Neural cell (in vitro differentiated cells): ENCODE results near the gene AGRN. TPM values are rescaled to one million over a fixed set of nuclear protein-coding genes. Genes with fewer than 3 reads are reported as not detected.

Experiments
- H2AFZ ChIP-seq: fragments of 200-600, 300-800 bp; sonication (generic), shearing (Covaris generic); 2 replicates; pipeline ENCODE4 v1.6.0; 2014; ENCODE audit warnings: low read depth, mild to moderate bottlenecking, antibody characterized with exemption, low read length, moderate library complexity
- H3F3A ChIP-seq: fragments of 200-600 bp; shearing (Covaris generic); 2 replicates; pipeline ENCODE4 v1.6.1; 2016; ENCODE audit warnings: mild to moderate bottlenecking, moderate library complexity, mixed read lengths, antibody characterized with exemption, low read length; ENCODE audit not compliant: insufficient read depth, poor library complexity, severe bottlenecking
- H3K27ac ChIP-seq: fragments of 200-600, 300-800 bp; sonication (generic), shearing (Covaris generic); 2 replicates; pipeline ENCODE4 v1.5.1; 2014; ENCODE audit warnings: mild to moderate bottlenecking, low read length, moderate library complexity
- H3K27me3 ChIP-seq: fragments of 300-800, 200-600 bp; sonication (generic), shearing (Covaris generic); 2 replicates; pipeline ENCODE4 v1.6.0; 2014; ENCODE audit warnings: mild to moderate bottlenecking, low read depth, low read length, moderate library complexity; ENCODE audit not compliant: insufficient read depth
- H3K36me3 ChIP-seq: fragments of 300-800, 200-600 bp; sonication (generic), shearing (Covaris generic); 2 replicates; pipeline ENCODE4 v1.5.1; 2014; ENCODE audit warnings: mild to moderate bottlenecking, antibody characterized with exemption, low read length, moderate library complexity; ENCODE audit not compliant: insufficient read depth
- H3K4me2 ChIP-seq: fragments of 300-800, 200-600 bp; sonication (generic), shearing (Covaris generic); 2 replicates; pipeline ENCODE4 v1.6.0; 2014; ENCODE audit warnings: mild to moderate bottlenecking, low read length
- H3K4me3 ChIP-seq: fragments of 300-800, 200-600 bp; sonication (generic), shearing (Covaris generic); 2 replicates; pipeline ENCODE4 v1.5.1; 2014; ENCODE audit warnings: mild to moderate bottlenecking, low read length, moderate library complexity
- H3K79me2 ChIP-seq: fragments of 200-600 bp; shearing (Covaris generic); replicated peaks from 2 replicates; pipeline ENCODE4 v1.6.0; 2014; ENCODE audit warnings: mild to moderate bottlenecking, low read length, moderate library complexity; ENCODE audit not compliant: insufficient read depth
- H3K9ac ChIP-seq: fragments of 300-800, 200-600 bp; sonication (generic), shearing (Covaris generic); 2 replicates; pipeline ENCODE4 v1.6.1; 2016; ENCODE audit warnings: mild to moderate bottlenecking, low read length, mixed read lengths
- H3K9me2 ChIP-seq: fragments of 200-600 bp; shearing (Covaris generic); 2 replicates; pipeline ENCODE4 v1.6.1; 2016; ENCODE audit warnings: mild to moderate bottlenecking, low read length, mixed read lengths; ENCODE audit not compliant: insufficient read depth
- H3K9me3 ChIP-seq: fragments of 200-600, 300-800 bp; sonication (generic), shearing (Covaris generic); 2 replicates; pipeline ENCODE4 v1.6.1; 2016; ENCODE audit warnings: mild to moderate bottlenecking, mixed run types, low read length, moderate library complexity, mixed read lengths
- H4K20me1 ChIP-seq: fragments of 200-600 bp; shearing (Covaris generic); 2 replicates; pipeline ENCODE4 v1.6.1; 2016; ENCODE audit warnings: mild to moderate bottlenecking, mixed run types; ENCODE audit not compliant: insufficient read depth
- EP300 ChIP-seq: fragments of 450-650 bp; conservative IDR thresholded peaks from 2 replicates; pipeline ENCODE4 v1.6.1; 2014; ENCODE audit warnings: antibody characterized with exemption, mild to moderate bottlenecking, moderate library complexity; ENCODE audit not compliant: poor library complexity, severe bottlenecking
- EZH2 ChIP-seq: fragments of 200-600, 300-800 bp; shearing (Covaris generic), sonication (generic); IDR thresholded peaks from 2 replicates; pipeline ENCODE4 v1.6.1; 2014; ENCODE audit warnings: antibody characterized with exemption, low read length, borderline replicate concordance, mild to moderate bottlenecking; ENCODE audit not compliant: insufficient read depth, poor library complexity, severe bottlenecking
- MXI1 ChIP-seq: fragments of 450-650 bp; conservative IDR thresholded peaks from 2 replicates; pipeline ENCODE4 v1.6.1; 2014; ENCODE audit warnings: antibody characterized with exemption, mild to moderate bottlenecking; ENCODE audit not compliant: poor library complexity, severe bottlenecking
- TAF1 ChIP-seq: IDR thresholded peaks from 2 replicates; pipeline ENCODE4 v1.6.1; 2012; ENCODE audit warnings: low read depth
- polyA plus RNA-seq: library from polyadenylated mRNA; depleted of rRNA; stranded (reverse); fragments of >200 nt; gene quantifications from 2 replicates; pipeline ENCODE4 v1.2.3, GENCODE V29; 2014
- TF ChIP-seq, protein P1 (sequence below): IDR thresholded peaks from 2 replicates; pipeline ENCODE4 v1.6.1; 2012; ENCODE audit warnings: borderline replicate concordance
- TF ChIP-seq, protein P2 (sequence below): fragments of 450-650 bp; IDR thresholded peaks from 2 replicates; pipeline ENCODE4 v1.5.1; 2014; ENCODE audit warnings: antibody characterized with exemption, mild to moderate bottlenecking, moderate library complexity; ENCODE audit not compliant: poor library complexity, severe bottlenecking

AGRN gene
- polyA plus RNA-seq, 1 donor from 2014 or later: 104 TPM

DNA sequence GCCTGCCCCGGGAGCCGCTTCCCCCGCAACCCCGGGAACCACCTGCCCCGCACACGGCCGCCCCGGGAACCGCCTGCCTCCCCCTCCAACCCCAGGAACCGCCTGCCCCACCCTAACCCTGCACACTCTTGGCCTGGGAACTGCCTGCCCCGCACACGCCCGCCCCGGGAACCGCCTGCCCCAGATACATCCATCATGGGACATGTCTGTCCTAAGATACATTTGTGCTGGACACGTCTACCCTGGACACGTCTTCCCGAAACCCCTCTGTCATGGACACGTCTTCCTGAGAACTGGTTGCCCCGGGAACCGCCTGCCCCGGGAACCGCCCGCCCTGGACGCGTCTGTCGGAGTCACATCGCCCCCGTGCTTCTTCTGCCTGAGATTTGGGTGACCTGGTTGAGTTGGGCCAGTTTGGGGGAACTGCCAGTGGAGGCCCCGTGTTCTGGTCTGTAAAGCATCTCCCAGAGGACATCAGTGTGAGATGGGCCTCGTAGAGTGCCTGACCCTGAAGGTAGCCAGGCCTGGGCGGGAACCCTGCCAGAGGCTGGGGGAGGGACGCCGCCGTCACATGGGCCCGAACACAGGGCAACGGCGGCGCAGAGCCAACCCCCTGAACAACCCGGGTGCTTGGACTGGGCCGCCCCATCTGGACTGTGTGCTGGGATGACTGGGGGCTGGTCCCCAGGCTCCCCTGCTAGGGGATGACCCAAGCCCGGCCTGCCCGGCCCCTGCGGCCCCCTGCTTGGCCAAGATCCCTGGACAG is 41.7 kb upstream of the AGRN start:
- Histone ChIP-seq H3K27me3 (no peaks in the 10 kb centered on the region), H3K4me2 (no peak overlapping the region), H2AFZ (no peak overlapping the region), H3K9ac (no peak overlapping the region), H3K36me3 (no peaks in the 10 kb centered on the region), H3K9me3 (no peaks in the 10 kb centered on the region), H3K27ac (no peak overlapping the region), H3K79me2 (no peaks in the 10 kb centered on the region), H3K9me2 (no peaks in the 10 kb centered on the region), H3F3A (no peaks in the 10 kb centered on the region), H4K20me1 (no peaks in the 10 kb centered on the region), H3K4me3 (no peak overlapping the region)
- no peak for TF ChIP-seq EZH2
- no peak for TF ChIP-seq EP300
- no peak for TF ChIP-seq TAF1
- TF ChIP-seq, protein P1, sequence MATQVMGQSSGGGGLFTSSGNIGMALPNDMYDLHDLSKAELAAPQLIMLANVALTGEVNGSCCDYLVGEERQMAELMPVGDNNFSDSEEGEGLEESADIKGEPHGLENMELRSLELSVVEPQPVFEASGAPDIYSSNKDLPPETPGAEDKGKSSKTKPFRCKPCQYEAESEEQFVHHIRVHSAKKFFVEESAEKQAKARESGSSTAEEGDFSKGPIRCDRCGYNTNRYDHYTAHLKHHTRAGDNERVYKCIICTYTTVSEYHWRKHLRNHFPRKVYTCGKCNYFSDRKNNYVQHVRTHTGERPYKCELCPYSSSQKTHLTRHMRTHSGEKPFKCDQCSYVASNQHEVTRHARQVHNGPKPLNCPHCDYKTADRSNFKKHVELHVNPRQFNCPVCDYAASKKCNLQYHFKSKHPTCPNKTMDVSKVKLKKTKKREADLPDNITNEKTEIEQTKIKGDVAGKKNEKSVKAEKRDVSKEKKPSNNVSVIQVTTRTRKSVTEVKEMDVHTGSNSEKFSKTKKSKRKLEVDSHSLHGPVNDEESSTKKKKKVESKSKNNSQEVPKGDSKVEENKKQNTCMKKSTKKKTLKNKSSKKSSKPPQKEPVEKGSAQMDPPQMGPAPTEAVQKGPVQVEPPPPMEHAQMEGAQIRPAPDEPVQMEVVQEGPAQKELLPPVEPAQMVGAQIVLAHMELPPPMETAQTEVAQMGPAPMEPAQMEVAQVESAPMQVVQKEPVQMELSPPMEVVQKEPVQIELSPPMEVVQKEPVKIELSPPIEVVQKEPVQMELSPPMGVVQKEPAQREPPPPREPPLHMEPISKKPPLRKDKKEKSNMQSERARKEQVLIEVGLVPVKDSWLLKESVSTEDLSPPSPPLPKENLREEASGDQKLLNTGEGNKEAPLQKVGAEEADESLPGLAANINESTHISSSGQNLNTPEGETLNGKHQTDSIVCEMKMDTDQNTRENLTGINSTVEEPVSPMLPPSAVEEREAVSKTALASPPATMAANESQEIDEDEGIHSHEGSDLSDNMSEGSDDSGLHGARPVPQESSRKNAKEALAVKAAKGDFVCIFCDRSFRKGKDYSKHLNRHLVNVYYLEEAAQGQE: no peak

DNA sequence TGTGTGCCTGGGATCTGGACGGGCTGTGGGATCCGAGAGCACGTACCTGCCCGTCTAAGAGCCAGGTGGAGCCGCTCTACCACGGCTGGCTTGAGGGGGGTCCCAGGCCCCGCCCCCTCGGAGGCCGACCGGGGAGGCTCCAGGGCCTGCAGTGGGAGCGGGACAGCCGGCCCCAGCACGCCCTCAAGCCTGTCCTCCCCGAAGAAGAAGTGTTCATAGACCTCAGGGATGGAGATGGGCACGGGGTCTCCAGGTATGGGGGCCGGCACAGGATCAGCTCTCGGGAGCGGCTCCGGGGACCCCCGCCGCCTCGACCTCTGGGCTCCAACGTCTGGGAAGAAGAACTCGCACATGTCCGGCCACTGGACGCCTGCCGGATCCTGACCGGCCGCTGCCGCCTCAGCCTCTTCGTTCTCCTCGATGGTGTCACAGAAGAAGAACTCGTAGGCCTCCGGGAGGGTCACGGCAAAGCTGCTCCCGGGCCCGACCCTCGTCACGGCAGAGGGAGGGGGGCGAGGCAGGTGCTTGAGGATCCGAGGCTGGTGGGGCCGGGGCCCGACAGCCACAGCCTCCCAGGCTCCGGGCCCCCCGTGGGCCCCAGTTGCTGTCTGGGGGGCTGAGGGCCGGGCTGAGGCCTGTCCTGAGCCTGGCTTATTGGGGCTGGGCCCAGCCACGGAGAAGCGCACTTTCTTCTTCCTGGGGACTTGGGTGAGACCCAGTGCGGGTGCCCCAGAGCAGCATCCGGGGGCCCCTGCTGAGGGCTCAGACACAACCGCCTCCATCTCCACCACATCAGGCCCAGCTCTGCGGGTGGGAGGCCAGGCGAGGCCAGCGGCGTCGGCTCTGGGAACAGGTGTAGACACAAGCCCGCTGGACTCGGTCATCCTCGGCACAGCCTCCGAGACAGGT is 40.8 kb upstream of the AGRN start:
- no peak overlapping the region for H3K4me2 ChIP-seq
- H3K4me3 ChIP-seq: no peak overlapping the region
- no peaks in the 10 kb centered on the region for H3K36me3 ChIP-seq
- no peaks in the 10 kb centered on the region for H4K20me1 ChIP-seq
- no peaks in the 10 kb centered on the region for H3K27me3 ChIP-seq
- no peak overlapping the region for H3K9ac ChIP-seq
- no peak overlapping the region for H3K27ac ChIP-seq
- TF ChIP-seq, protein P1: no peak
- TF ChIP-seq EZH2 (no peak), MXI1 (no peak), TAF1 (no peak), EP300 (no peak)
- TF ChIP-seq, protein P2, sequence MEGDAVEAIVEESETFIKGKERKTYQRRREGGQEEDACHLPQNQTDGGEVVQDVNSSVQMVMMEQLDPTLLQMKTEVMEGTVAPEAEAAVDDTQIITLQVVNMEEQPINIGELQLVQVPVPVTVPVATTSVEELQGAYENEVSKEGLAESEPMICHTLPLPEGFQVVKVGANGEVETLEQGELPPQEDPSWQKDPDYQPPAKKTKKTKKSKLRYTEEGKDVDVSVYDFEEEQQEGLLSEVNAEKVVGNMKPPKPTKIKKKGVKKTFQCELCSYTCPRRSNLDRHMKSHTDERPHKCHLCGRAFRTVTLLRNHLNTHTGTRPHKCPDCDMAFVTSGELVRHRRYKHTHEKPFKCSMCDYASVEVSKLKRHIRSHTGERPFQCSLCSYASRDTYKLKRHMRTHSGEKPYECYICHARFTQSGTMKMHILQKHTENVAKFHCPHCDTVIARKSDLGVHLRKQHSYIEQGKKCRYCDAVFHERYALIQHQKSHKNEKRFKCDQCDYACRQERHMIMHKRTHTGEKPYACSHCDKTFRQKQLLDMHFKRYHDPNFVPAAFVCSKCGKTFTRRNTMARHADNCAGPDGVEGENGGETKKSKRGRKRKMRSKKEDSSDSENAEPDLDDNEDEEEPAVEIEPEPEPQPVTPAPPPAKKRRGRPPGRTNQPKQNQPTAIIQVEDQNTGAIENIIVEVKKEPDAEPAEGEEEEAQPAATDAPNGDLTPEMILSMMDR: no peak
- H3K9me2 ChIP-seq: no peaks in the 10 kb centered on the region
- H3K9me3 ChIP-seq: no peaks in the 10 kb centered on the region
- H2AFZ ChIP-seq: no peak overlapping the region
- H3F3A ChIP-seq: no peaks in the 10 kb centered on the region
- H3K79me2 ChIP-seq: no peaks in the 10 kb centered on the region
